ENCODE data around the gene IL17B. TPM values are rescaled to one million over a fixed set of nuclear protein-coding genes. Genes with fewer than 3 reads are reported as not detected.

IL17B gene
- total RNA-seq, 1 donor: not detected

DNA sequence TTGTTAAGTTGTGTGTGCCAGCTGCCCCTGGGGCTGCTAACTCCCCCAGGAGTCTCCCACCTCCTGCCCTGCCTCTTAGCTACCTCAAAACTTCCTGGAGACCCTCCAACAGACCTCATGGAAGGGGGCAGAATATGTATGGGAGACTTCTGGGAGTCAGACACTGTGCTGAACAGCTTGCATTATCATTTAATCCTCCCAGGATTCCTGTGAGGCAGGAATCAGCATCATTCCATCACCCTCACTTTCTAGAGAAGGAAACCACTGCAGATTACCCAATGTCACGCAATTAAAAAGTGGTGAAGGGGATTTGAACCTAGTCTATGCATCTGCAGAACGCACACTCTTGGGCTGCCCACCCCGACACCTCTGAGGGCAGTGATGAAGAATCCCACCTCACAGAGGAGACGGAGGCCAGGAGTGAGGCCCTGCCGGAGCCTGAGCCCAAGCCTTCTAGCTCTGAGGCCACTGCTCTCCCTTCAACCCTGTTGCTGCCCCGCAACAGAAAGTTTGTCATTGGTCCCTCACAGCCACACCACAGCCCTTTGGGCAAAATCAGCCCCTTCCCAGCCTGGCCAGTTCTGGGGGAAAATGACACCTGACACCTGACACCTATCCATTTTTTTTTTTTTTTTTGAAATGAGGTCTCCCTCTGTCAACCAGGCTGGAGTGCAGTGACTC is 30.3 kb upstream of the IL17B start:
- peak overlapping the region; percentile 84 for H3K4me3 ChIP-seq (ENCODE audit: low read depth, low read length)
- DNase-seq (ENCODE audit: low read depth): no peak
- TF ChIP-seq, protein P1, sequence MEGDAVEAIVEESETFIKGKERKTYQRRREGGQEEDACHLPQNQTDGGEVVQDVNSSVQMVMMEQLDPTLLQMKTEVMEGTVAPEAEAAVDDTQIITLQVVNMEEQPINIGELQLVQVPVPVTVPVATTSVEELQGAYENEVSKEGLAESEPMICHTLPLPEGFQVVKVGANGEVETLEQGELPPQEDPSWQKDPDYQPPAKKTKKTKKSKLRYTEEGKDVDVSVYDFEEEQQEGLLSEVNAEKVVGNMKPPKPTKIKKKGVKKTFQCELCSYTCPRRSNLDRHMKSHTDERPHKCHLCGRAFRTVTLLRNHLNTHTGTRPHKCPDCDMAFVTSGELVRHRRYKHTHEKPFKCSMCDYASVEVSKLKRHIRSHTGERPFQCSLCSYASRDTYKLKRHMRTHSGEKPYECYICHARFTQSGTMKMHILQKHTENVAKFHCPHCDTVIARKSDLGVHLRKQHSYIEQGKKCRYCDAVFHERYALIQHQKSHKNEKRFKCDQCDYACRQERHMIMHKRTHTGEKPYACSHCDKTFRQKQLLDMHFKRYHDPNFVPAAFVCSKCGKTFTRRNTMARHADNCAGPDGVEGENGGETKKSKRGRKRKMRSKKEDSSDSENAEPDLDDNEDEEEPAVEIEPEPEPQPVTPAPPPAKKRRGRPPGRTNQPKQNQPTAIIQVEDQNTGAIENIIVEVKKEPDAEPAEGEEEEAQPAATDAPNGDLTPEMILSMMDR (IDR thresholded peaks at IDR 0.05; ENCODE audit: insufficient read depth, low read length): no peak

- peak overlapping the region; percentile 84 for H3K4me3 ChIP-seq (ENCODE audit: low read depth, low read length)
- no peak for DNase-seq (ENCODE audit: low read depth)
Measured at GRCh38 chr5:149408252-149409099, 29.4 kb upstream of the IL17B start.

DNA sequence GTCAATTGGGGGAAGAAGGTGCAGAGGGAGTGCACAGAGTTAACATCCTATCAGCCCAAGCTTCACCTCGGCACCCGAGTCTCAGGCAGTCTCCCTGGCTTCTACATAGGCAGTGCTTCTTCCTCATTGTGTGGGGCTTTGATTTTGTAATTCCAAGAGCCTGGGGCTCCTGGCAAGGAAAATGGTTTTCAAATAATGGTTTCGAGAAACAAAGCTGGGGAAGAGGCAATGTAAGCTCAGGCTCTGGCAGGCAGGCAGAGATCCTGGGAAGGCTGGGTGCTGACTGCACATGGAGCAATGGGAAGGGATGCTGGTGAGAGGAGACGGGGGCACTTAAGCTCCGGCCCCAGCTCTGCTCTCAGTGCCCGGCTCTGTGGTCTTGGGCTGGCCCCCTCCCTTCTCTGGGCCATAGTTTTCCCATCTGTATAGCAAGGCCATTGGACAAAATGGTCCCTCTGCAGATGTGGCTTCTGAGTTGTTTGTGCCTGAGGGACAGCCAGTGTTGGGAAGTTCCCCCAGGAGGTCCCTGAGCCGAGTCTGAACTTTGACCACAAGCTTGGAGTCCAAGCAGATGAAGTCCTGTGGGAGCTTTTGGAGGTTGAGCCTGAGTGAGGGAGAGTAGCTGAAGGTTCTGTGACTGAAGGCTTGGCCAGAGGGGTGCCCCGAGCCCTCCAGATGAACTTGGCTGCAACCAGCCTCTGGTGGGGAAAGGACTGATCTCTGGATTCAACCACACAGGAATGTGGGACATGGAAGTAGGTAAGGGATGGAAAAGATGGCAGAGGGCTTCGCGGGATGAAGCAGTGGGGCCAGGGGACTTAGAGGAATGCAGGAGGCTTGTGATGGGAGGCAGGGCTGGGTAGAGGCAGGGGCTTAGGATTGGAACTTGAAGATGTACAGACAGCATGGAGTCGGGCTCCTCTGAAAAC is 28.5 kb upstream of the IL17B start:
- peak; percentile 67 for DNase-seq (ENCODE audit: low read depth)
- TF ChIP-seq, protein P1 (IDR thresholded peaks at IDR 0.05; ENCODE audit: insufficient read depth, low read length): no peak

More at GRCh38 chr5:149408252-149409099, 29.4 kb upstream of the IL17B start:
- TF ChIP-seq, protein P1 (IDR thresholded peaks at IDR 0.05; ENCODE audit: insufficient read depth, low read length): no peak

DNA sequence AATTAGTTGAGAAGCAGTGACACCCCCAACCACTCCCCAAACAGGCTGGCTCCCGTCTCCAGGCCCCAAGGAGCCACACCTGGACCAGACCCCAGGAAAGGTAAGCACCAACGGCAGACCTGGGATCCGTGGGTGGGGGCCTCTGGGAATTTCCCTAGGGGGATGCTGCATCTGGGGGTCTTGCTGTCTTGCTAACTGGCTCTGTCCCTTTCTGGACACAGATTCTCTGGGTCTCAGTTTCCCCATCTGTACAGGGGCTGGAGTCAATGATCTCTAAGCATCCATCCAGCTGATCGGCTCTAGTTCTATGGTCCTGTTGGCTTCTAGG is 27.9 kb upstream of the IL17B start:
- DNase-seq (ENCODE audit: low read depth): no peak
- H3K4me3 ChIP-seq (ENCODE audit: low read depth, low read length): peak overlapping the region; percentile 84

More for the DNA sequence above, 28.5 kb upstream of the IL17B start:
- H3K4me3 ChIP-seq (ENCODE audit: low read depth, low read length): peak overlapping the region; percentile 84

DNA sequence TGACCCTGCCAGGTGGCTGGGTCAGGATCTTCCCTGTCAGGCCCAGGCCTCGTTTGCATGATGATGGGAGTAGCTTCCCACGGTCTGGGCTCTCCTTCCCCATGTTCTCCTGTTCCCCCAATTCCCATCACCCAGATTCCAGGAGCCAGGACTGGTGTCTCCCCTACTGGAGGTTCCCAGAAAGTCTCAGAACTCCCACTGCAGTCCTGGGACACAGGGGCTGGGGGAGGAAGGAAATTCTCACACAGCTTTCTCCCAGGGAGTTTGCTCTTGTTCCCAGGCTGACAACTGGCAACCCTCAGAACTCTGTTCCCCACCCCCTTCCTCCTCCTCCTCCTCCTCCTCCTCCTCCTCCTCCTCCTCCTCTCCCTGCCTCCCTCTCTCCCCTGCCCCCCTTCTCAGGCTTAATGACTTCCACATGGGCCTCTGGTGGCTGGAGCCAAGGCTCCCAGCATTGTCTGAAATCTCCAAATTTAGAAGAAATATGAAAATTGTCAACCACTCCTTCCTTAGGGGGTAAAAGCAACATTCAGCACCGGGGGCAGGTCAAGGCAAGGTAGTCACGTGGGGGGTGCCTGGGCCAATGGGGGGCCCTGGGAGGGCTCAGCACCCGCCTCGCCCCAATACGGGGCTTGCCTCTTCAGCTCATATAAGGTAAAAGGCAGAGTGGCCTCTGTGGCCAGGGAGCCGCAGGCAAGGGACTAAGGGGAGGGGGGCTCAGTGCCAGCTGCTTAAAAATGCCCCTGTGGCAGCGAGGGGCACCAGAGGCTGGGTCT is 27.3 kb upstream of the IL17B start:
- TF ChIP-seq, protein P1 (IDR thresholded peaks at IDR 0.05; ENCODE audit: insufficient read depth, low read length): peak; percentile 42
- H3K4me3 ChIP-seq (ENCODE audit: low read depth, low read length): peak overlapping the region; percentile 84
- peak; percentile 97 for DNase-seq (ENCODE audit: low read depth)

More for the DNA sequence above, 27.9 kb upstream of the IL17B start:
- TF ChIP-seq, protein P1 (IDR thresholded peaks at IDR 0.05; ENCODE audit: insufficient read depth, low read length): no peak

All from fibroblast of the aortic adventitia (primary cell).